HG03378 (cell line): Measurements from ENCODE around the gene ITGB5.

Experiments used
- ATAC-seq: cut with Tn5 transposase; IDR thresholded peaks from one replicate; pipeline ENCODE4 v1.9.1; 2021; ENCODE audit warnings: mild to moderate bottlenecking, moderate library complexity; ENCODE audit not compliant: unreplicated experiment

The ITGB5 gene

GRCh38 chr3:124862006-124862405, 25.2 kb downstream of the ITGB5 start:
- ATAC-seq, result no peak

- ATAC-seq, result no peak
Measured at GRCh38 chr3:124861041-124861440, 26.1 kb downstream of the ITGB5 start.

GRCh38 chr3:124860599-124860998, 26.6 kb downstream of the ITGB5 start:
- ATAC-seq, result no peak

GRCh38 chr3:124859025-124859424, 28.1 kb downstream of the ITGB5 start:
- no peak for ATAC-seq

- no peak for ATAC-seq
Measured at GRCh38 chr3:124858275-124858674, 28.9 kb downstream of the ITGB5 start.

- ATAC-seq, result no peak
Measured at GRCh38 chr3:124856677-124857076, 30.5 kb downstream of the ITGB5 start.

GRCh38 chr3:124854009-124854408, 33.2 kb downstream of the ITGB5 start:
- no peak for ATAC-seq

GRCh38 chr3:124853446-124853845, 33.7 kb downstream of the ITGB5 start:
- no peak for ATAC-seq

- no peak for ATAC-seq
Measured at GRCh38 chr3:124851905-124852304, 35.3 kb downstream of the ITGB5 start.

GRCh38 chr3:124851136-124851535, 36.0 kb downstream of the ITGB5 start:
- no peak for ATAC-seq

- no peak for ATAC-seq
Measured at GRCh38 chr3:124850633-124851032, 36.5 kb downstream of the ITGB5 start.

GRCh38 chr3:124850212-124850611, 37.0 kb downstream of the ITGB5 start:
- no peak for ATAC-seq

- ATAC-seq, result no peak
Measured at GRCh38 chr3:124848300-124848699, 38.9 kb downstream of the ITGB5 start.

GRCh38 chr3:124847863-124848262, 39.3 kb downstream of the ITGB5 start:
- no peak for ATAC-seq

GRCh38 chr3:124847051-124847450, 40.1 kb downstream of the ITGB5 start:
- ATAC-seq, result no peak

- ATAC-seq, result no peak
Measured at GRCh38 chr3:124846189-124846588, 41.0 kb downstream of the ITGB5 start.

GRCh38 chr3:124845406-124845805, 41.8 kb downstream of the ITGB5 start:
- no peak for ATAC-seq

GRCh38 chr3:124843506-124844177, 43.5 kb downstream of the ITGB5 start:
- ATAC-seq, result no peak

GRCh38 chr3:124843047-124843446, 44.1 kb downstream of the ITGB5 start:
- no peak for ATAC-seq

GRCh38 chr3:124841517-124841916, 45.6 kb downstream of the ITGB5 start:
- ATAC-seq, result no peak

GRCh38 chr3:124840331-124840730, 46.8 kb downstream of the ITGB5 start:
- ATAC-seq, result no peak

- no peak for ATAC-seq
Measured at GRCh38 chr3:124839896-124840295, 47.3 kb downstream of the ITGB5 start.

GRCh38 chr3:124838963-124839362, 48.2 kb downstream of the ITGB5 start:
- no peak for ATAC-seq
